Psoas muscle (tissue), 8 donors: ENCODE measurements around the gene TRAF3. TPM values are rescaled to one million over a fixed set of nuclear protein-coding genes. Genes with fewer than 3 reads are reported as not detected.

ENCODE experiments used
- ATAC-seq, 4 donors: fragments of 200-7000 bp; cut with Tn5 transposase; one replicate each; pipeline ENCODE4 v1.9.1; 2020; ENCODE audit warnings: moderate library complexity in 3 of 4, mild to moderate bottlenecking in 2 of 4
- DNase-seq, 2 donors: peaks; one replicate each; pipeline ENCODE4 v3.0.0-alpha.2; 2020
- H3K27ac ChIP-seq: fragments of 200-600 bp; one replicate; pipeline ENCODE4 v1.8.0; 2022
- H3K27me3 ChIP-seq, 3 donors: fragments of 200-600 bp in 1 of 3; one replicate each; pipeline versions ENCODE4 v1.6.1 to v1.8.0; 2013 to 2022; ENCODE audit warnings: low read length in 2 of 3, mild to moderate bottlenecking in 2 of 3, moderate library complexity in 1 of 3; ENCODE audit not compliant: insufficient read depth in 3 of 3
- H3K36me3 ChIP-seq, 2 donors: fragments of 200-600 bp in 1 of 2; one replicate each; pipeline versions ENCODE4 v1.6.1 to v1.8.0; 2013 to 2022; ENCODE audit warnings: low read depth in 1 of 2, mild to moderate bottlenecking in 1 of 2, moderate library complexity in 1 of 2; ENCODE audit not compliant: insufficient read depth in 1 of 2
- H3K4me1 ChIP-seq: fragments of 200-600 bp; one replicate; pipeline ENCODE4 v1.8.0; 2022
- H3K4me3 ChIP-seq: fragments of 200-600 bp; one replicate; pipeline ENCODE4 v1.8.0; 2022; ENCODE audit warnings: mild to moderate bottlenecking
- H3K9me3 ChIP-seq: fragments of 200-600 bp; one replicate; pipeline ENCODE4 v1.8.0; 2022
- WGBS, 3 donors: extraction: QIAGEN DNeasy Blood & Tissue Kit; methylation state at CpG; one replicate each; pipeline versions ENCODE4 v1.1.6 to v1.1.7; 2013; 5-methylcytosine and 5-hydroxymethylcytosine counted together
- intact Hi-C, 2 donors: fragments of 100-400 bp; cut with DNase I; formaldehyde crosslinking; loops; one replicate each; pipeline versions ENCODE4 v1.11.0 to v1.14.2; 2022
- polyA plus RNA-seq, 3 donors: library from polyadenylated mRNA; stranded (reverse); fragments of 200-250 nt; gene quantifications; one replicate each; pipeline ENCODE4 v1.2.3, GENCODE V29; 2013
- total RNA-seq, 4 donors: library from RNA; stranded (reverse); fragmentation: NEBNext Ultra II Directional in 2 of 4; extraction: Animal tissue kit (Norgen Biotek cat#: 25700) in 2 of 4; gene quantifications; one replicate each; pipeline versions ENCODE4 v1.2.1 to v1.2.4, GENCODE V29; 2021 to 2023
- TF ChIP-seq, protein P1 (sequence below): fragments of 200-600 bp; IDR thresholded peaks from one replicate; pipeline ENCODE4 v1.8.0; 2022; ENCODE audit warnings: antibody characterized with exemption
- donor health status: healthy with polysubstance abuse.
- donor health status: DM: no; HTN: no; CAD: no; lungs with moderate emphysema.
- donor health status: Bipolar disorder and iron deficiency.
- donor health status: healthy.
- donor health status: DM: yes; HTN: yes; CAD: no.
- donor health status: DM: no; HTN: no; CAD: no.
- donor health status: DM: no; HTN: no; CAD: no.
- donor health status: DM: yes; HTN: yes; CAD: no.

The TRAF3 gene
- total and polyA plus RNA-seq, 7 donors: 3.3 to 16.3 (median 8.1) TPM

DNA sequence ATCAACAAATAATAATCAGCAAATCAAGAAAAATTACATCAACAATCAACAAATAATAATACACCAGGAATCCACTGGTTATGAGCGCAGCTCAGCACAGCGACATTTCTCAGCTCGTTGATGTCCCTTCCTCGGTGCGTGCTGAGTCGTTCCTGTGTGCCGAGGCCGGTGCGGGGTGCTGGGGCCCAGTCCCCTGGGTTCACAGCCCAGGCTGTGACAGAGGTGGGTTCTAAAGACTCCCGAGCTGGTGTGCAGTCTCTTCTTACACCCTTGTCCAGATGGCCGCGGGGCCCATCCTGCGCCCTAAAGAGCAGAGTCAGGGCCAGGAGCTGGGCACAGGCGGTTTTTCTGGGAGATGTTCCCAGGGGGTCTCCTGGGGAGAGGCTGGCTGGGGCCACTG, 26.9 kb upstream of the TRAF3 start:
- Histone ChIP-seq H3K27me3 (no peaks in the 10 kb centered on the region), H3K36me3 (no peaks in the 10 kb centered on the region), H3K4me1 (no peaks in the 10 kb centered on the region), H3K27ac (no peak overlapping the region), H3K4me3 (no peak overlapping the region), H3K9me3 (no peaks in the 10 kb centered on the region)
- DNase-seq (no peak), ATAC-seq (no peak)
- WGBS, 3 donors: 93 to 94% (median 94%) methylated on average over 14 of the region's 14 CpGs
- intact Hi-C loops: no loop called here
- TF ChIP-seq, protein P1, sequence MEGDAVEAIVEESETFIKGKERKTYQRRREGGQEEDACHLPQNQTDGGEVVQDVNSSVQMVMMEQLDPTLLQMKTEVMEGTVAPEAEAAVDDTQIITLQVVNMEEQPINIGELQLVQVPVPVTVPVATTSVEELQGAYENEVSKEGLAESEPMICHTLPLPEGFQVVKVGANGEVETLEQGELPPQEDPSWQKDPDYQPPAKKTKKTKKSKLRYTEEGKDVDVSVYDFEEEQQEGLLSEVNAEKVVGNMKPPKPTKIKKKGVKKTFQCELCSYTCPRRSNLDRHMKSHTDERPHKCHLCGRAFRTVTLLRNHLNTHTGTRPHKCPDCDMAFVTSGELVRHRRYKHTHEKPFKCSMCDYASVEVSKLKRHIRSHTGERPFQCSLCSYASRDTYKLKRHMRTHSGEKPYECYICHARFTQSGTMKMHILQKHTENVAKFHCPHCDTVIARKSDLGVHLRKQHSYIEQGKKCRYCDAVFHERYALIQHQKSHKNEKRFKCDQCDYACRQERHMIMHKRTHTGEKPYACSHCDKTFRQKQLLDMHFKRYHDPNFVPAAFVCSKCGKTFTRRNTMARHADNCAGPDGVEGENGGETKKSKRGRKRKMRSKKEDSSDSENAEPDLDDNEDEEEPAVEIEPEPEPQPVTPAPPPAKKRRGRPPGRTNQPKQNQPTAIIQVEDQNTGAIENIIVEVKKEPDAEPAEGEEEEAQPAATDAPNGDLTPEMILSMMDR: no peak

DNA sequence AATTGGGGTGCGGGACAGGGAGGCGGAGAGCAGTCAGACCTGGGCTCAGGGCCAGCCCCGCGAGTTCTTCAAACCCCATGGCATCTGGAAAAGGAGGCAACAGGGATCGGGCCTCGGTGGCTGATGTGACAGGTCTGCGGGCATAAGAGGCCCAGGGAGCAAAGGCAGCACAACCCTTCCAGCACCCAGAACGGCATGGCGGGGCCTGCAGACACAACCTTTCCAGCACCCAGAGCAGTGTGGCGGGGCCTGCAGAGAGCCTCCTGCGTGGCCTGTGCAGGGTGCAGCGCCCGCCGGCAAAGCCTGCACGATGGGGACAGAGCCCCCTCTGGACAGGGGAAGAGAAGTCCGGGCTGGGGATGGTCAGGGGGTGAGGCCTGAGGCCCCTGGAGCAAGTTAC, 26.2 kb upstream of the TRAF3 start:
- WGBS, 3 donors: 88 to 89% (median 89%) methylated on average over 12 to 16 of the region's 16 CpGs
- Histone ChIP-seq H3K4me1 (no peaks in the 10 kb centered on the region), H3K27ac (no peak overlapping the region), H3K36me3 (no peaks in the 10 kb centered on the region), H3K9me3 (no peaks in the 10 kb centered on the region), H3K27me3 (no peaks in the 10 kb centered on the region), H3K4me3 (no peak overlapping the region)
- intact Hi-C loops: no loop called here
- DNase-seq (no peak), ATAC-seq (no peak)
- TF ChIP-seq, protein P1: no peak

DNA sequence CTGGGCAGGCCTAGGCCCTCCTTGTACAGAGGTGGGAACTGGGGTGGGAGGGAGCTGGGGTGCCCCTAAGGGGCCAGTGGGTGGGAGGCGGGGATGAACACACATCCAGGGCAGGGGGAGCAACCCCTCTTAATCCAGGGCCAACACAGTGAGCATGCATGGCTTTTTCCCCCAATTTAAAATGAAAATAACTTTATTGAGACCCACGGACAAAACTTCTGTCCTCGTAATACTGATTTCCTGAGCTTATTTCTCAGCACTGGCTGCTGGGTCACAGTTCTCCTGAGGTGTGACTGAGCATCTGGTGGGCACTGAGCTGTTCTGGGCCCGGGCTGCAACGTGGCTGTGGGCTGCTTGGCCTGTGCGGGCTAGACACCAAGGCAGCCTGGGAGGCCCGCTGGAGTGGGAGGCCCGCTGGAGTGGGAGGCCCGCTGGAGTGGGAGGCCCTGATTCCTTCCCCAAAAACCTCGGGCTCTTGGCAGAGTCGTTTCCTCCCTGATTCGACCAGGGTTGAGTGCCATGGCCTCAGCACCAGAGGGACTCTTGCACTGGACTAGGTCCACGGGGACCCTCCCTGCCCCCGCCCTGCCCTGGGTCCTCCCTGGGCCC, 24.9 kb upstream of the TRAF3 start:
- intact Hi-C loops: no loop called here
- ATAC-seq: no peak
- 87 to 90% (median 88%) methylated on average over 10 to 14 of the region's 14 CpGs for WGBS, 3 donors

DNA sequence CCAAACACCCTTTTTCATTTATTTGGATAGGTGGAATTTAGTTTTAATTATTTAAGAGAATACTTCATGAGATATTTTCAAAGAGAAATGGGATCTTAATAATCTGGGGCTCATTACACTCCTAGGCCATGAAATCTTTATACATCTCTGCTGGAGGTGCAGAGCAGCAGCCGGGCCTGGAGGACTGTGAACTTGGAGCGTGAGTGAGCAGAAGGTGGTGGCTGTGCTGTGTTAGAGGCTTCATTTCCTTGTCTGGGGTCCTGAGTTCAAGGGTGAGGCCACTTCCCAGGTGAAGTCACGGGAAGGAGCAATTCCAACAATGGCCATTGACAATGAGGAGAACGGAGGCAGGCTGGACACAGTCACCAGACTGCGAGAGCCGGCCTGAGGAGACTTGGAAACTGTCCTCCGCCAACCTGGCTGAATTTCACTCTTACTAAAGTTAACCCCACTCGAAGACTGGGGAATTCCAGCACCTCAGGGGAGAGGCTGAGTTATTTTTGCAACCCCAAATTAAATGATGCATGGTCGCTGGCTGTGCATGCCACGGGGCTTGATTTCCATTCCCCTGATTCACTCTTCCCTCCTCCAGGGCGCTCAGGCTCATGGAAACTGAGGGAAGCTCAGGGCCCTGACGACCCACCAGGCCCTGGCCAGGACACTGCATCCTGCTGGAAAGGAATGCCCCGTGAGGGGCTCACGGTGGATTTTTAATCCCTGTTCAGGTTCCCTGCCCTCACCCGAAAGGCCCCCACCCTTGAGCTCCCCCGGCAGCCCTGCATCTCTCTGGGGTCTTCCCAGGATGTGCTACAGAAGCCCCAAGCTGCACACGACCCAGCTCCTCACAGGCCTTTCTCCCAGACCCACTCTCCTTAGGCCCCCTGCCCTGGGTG, 22.6 kb upstream of the TRAF3 start:
- TF ChIP-seq, protein P1: no peak
- Histone ChIP-seq H3K27me3 (no peaks in the 10 kb centered on the region), H3K36me3 (no peaks in the 10 kb centered on the region), H3K4me3 (no peak overlapping the region), H3K9me3 (no peaks in the 10 kb centered on the region), H3K4me1 (no peaks in the 10 kb centered on the region), H3K27ac (no peak overlapping the region)
- ATAC-seq: no peak
- no peak for DNase-seq
- intact Hi-C loops: no loop called here
- 83% methylated on average over 17 of the region's 17 CpGs for WGBS, 3 donors

More for the DNA sequence above, 24.9 kb upstream of the TRAF3 start:
- Histone ChIP-seq H3K4me3 (no peak overlapping the region), H3K36me3 (no peaks in the 10 kb centered on the region), H3K9me3 (no peaks in the 10 kb centered on the region), H3K4me1 (no peaks in the 10 kb centered on the region), H3K27me3 (no peaks in the 10 kb centered on the region), H3K27ac (no peak overlapping the region)
- TF ChIP-seq, protein P1: no peak
- no peak for DNase-seq
